GM12878 (cell line): ENCODE measurements around the gene AMDHD2. TPM values are rescaled to one million over a fixed set of nuclear protein-coding genes. Genes with fewer than 3 reads are reported as not detected.
A peak's percentile ranks its signal among the peaks of the same experiment; 100 is the strongest.

Experiments used
- ATAC-seq: fragments of 200-7000 bp; cut with Tn5 transposase; 3 replicates; pipeline ENCODE4 v1.9.1; 2020; ENCODE audit warnings: mild to moderate bottlenecking, moderate library complexity
- BruUV-seq: library from RNA; stranded (reverse); fragments of 400-500 nt; replicated peaks from 2 replicates; lab custom pipeline; 2021; lab: Mats Ljungman, UMichigan
- CTCF ChIA-PET: fragments of 300-600 bp; sonication (Branson Sonifier 250); formaldehyde crosslinking; extraction: SDS; loops from one replicate; lab custom pipeline; 2021; ENCODE audit warnings: inconsistent platforms; lab: Yijun Ruan, JAX
- POLR2A ChIA-PET: fragments of 350-600 bp; formaldehyde crosslinking; extraction: SDS; loops from one replicate; lab custom pipeline; 2021; ENCODE audit warnings: inconsistent platforms; lab: Charles Lee
- RAD21 ChIA-PET: fragments of 300-600 bp; sonication (Branson Sonifier 250); formaldehyde crosslinking; loops from one replicate; lab custom pipeline; 2023; ENCODE audit warnings: antibody characterized with exemption; ENCODE audit not compliant: unreplicated experiment; lab: Charles Lee
- SMC1A ChIA-PET: fragments of 300-600 bp; sonication (Branson Sonifier 250); formaldehyde crosslinking; loops from one replicate; lab custom pipeline; 2023; ENCODE audit not compliant: unreplicated experiment, uncharacterized antibody; lab: Charles Lee
- DNase-seq: peaks from one replicate; pipeline ENCODE4 v3.0.0-alpha.2; 2011; ENCODE audit warnings: low read depth, low spot score
- FAIRE-seq: peaks from 3 replicates; lab custom pipeline; 2011; peaks lifted over from hg19 to GRCh38; lab: Jason Lieb, UNC
- H2AFZ ChIP-seq: 2 replicates; pipeline ENCODE4 v1.6.0; 2011; ENCODE audit warnings: low read depth, low read length, control low read depth; ENCODE audit not compliant: control insufficient read depth
- H3K27ac ChIP-seq: 2 replicates; pipeline ENCODE4 v1.5.1; 2011; ENCODE audit warnings: control low read depth; ENCODE audit not compliant: control insufficient read depth, insufficient read depth
- H3K27me3 ChIP-seq, 2 experiments: replicated peaks in 1 of 2; 2 replicates each; pipeline versions ENCODE4 v1.6.0 to v1.6.1; 2011; ENCODE audit warnings: low read length in 1 of 2; ENCODE audit not compliant: control insufficient read depth in 2 of 2, insufficient read depth in 2 of 2
- H3K36me3 ChIP-seq, 2 experiments: 2 replicates each; pipeline ENCODE4 v1.5.1; 2011; ENCODE audit warnings: low read length in 1 of 2; ENCODE audit not compliant: control insufficient read depth in 2 of 2, insufficient read depth in 2 of 2
- H3K4me1 ChIP-seq: 2 replicates; pipeline ENCODE4 v1.6.1; 2011; ENCODE audit warnings: mild to moderate bottlenecking, low read length, moderate library complexity, mixed read lengths; ENCODE audit not compliant: control insufficient read depth, insufficient read depth
- H3K4me2 ChIP-seq: 2 replicates; pipeline ENCODE4 v1.6.0; 2011; ENCODE audit warnings: control low read depth; ENCODE audit not compliant: control insufficient read depth, insufficient read depth
- H3K4me3 ChIP-seq: fragments of 200-600 bp; sonication (generic); 2 replicates; pipeline ENCODE4 v1.5.1; 2016
- H3K79me2 ChIP-seq: 2 replicates; pipeline ENCODE4 v1.6.0; 2011; ENCODE audit warnings: low read length; ENCODE audit not compliant: control insufficient read depth, insufficient read depth
- H3K9ac ChIP-seq: 2 replicates; pipeline ENCODE4 v1.8.0; 2011; ENCODE audit warnings: low read length, control low read depth, mixed read lengths; ENCODE audit not compliant: control insufficient read depth, insufficient read depth
- H3K9me3 ChIP-seq: replicated peaks from 3 replicates; pipeline ENCODE4 v1.5.1; 2011; ENCODE audit warnings: mild to moderate bottlenecking, low read length; ENCODE audit not compliant: control insufficient read depth, insufficient read depth
- H4K20me1 ChIP-seq: 2 replicates; pipeline ENCODE4 v1.6.0; 2011; ENCODE audit not compliant: control insufficient read depth, insufficient read depth
- GABPA ChIP-seq: IDR thresholded peaks from 2 replicates; pipeline ENCODE4 v1.6.1; 2014; ENCODE audit warnings: antibody characterized with exemption, low read depth, mild to moderate bottlenecking, inconsistent platforms
- IKZF1 ChIP-seq: fragments of 450-650 bp; conservative IDR thresholded peaks from 2 replicates; pipeline ENCODE4 v1.6.1; 2017; ENCODE audit warnings: antibody characterized with exemption, mild to moderate bottlenecking
- POLR2A ChIP-seq: IDR thresholded peaks from 2 replicates; pipeline ENCODE4 v1.6.1; 2011; ENCODE audit warnings: low read depth, mild to moderate bottlenecking, low read length
- POLR2AphosphoS2 ChIP-seq: IDR thresholded peaks from 2 replicates; pipeline ENCODE4 v1.6.1; 2011; ENCODE audit warnings: low read depth, mild to moderate bottlenecking, low read length, improper control_type of control experiment, moderate library complexity
- RFX5 ChIP-seq: IDR thresholded peaks from 2 replicates; pipeline ENCODE4 v1.6.1; 2011; ENCODE audit warnings: low read depth, low read length, improper control_type of control experiment
- WGBS: methylation state at CpG from one replicate; pipeline ENCODE4 v1.1.6; 2016; ENCODE audit warnings: low lambda C conversion rate; ENCODE audit not compliant: insufficient replicate concordance, insufficient coverage; ENCODE audit errors: missing lambda C conversion rate; 5-methylcytosine and 5-hydroxymethylcytosine counted together
- in situ Hi-C: fragments of 300-500 bp; cut with MboI; formaldehyde crosslinking; loops from 9 replicates; pipeline ENCODE4 v1.14.3; 2018; ENCODE audit warnings: mixed read lengths
- intact Hi-C: fragments of 100-400 bp; cut with micrococcal nuclease; formaldehyde crosslinking; loops from one replicate; pipeline ENCODE4 v1.14.2; 2022; ENCODE audit not compliant: unreplicated experiment
- polyA plus RNA-seq, 11 experiments: library from polyadenylated mRNA; depleted of rRNA in 4 of 11; unstranded in 6 of 11; stranded (reverse) in 5 of 11; fragments of >200 nt; fragmentation: Nextera tagmentation in 4 of 11; fragmentation: Illumina TruSeq in 1 of 11; extraction: Ambion mirVana in 4 of 11; extraction: Trizol in 1 of 11; gene quantifications; 1 replicate in 1 of 11; 2 replicates in 10 of 11; pipeline versions ENCODE4 v1.2.1 to v1.2.3, GENCODE V29; 2011 to 2016; ENCODE audit warnings: inconsistent platforms in 2 of 11, missing spikeins in 2 of 11, low read depth in 1 of 11
- total RNA-seq, 4 experiments: library from RNA; depleted of rRNA in 3 of 4; stranded (reverse); fragments of >200 nt in 3 of 4; fragmentation: Illumina TruSeq in 1 of 4; extraction: Trizol in 1 of 4; gene quantifications; 2 replicates each; pipeline versions ENCODE4 v1.2.1 to v1.2.3, GENCODE V29; 2013 to 2021
- TF ChIP-seq, protein P1 (sequence below): IDR thresholded peaks from 2 replicates; pipeline ENCODE4 v1.6.1; 2011; ENCODE audit warnings: borderline replicate concordance, low read depth, mild to moderate bottlenecking, moderate library complexity, mixed read lengths, low read length; ENCODE audit not compliant: insufficient read depth; ENCODE audit errors: extremely low read length
- TF ChIP-seq, protein P2 (sequence below): fragments of 450-650 bp; IDR thresholded peaks from 2 replicates; pipeline ENCODE4 v1.6.1; 2017; ENCODE audit warnings: mild to moderate bottlenecking

Gene AMDHD2
- total and polyA plus RNA-seq, 10 of the 15 experiments (the other 5 are each of a cell fraction or from before 2014, with no cell fraction given), result 0.60 to 41.8 (median 24.3) TPM; not detected in 1

DNA sequence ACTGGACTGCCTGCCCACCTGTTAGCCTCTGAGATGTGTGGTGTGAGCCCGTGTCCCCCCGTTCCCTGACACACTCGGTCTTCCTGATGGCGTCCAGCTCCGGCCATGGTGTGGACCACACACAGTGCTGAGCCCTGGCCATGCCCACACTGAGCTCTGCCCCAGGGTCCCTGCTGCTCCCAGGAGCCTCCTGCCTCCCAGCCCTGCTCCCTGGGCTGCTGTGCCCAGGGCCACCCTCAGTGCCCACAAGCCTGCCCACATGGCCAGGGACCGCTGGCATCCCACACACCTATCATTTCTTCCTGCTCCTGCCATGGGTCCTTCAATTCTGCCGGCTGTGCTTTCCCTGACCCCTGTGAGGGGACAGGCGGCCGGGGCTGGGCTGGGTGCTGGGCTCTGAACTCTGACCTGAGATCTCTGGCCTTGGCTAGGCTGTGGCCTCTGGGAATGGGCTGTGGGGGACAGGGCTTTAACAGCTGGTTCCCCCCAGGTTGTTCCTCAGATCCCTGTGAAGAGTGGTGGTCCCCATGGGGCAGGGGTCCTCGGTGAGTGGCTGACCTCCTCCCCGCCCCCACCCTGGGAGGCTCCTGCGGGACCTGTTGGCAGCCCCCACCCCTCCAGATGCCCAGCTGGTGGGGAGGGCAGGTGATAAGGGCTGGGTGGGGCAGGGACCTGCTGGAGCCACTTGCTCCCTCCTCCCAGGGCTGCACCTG is 7.1 kb downstream of the AMDHD2 start:
- ChIA-PET POLR2A (no interaction called here), RAD21 (no interaction called here), CTCF (no interaction called here), SMC1A (no interaction called here)
- FAIRE-seq (no peak), DNase-seq (no peak), ATAC-seq (no peak)
- Histone ChIP-seq H2AFZ (no peak overlapping the region), H3K9ac (no peak overlapping the region), H3K27me3 (no peaks in the 10 kb centered on the region), H3K4me1 (peaks cover 9% of the 10 kb centered on the region), H3K79me2 (no peaks in the 10 kb centered on the region), H3K27ac (no peak overlapping the region), H3K9me3 (no peaks in the 10 kb centered on the region), H4K20me1 (no peaks in the 10 kb centered on the region), H3K36me3 (peaks cover 9 to 23% of the 10 kb centered on the region in 2 experiments; a peak in 3 of 4 replicates), H3K4me3 (no peak overlapping the region), H3K4me2 (no peak overlapping the region)
- intact Hi-C loops, result no loop called here
- in situ Hi-C loops, result no loop called here
- WGBS, result 93% methylated on average over 10 of the region's 12 CpGs
- TF ChIP-seq GABPA (no peak), POLR2A (peak; percentile 23; the same call in 1 of the 2 replicates), POLR2AphosphoS2 (no peak), IKZF1 (no peak), RFX5 (no peak)
- TF ChIP-seq, protein P1, sequence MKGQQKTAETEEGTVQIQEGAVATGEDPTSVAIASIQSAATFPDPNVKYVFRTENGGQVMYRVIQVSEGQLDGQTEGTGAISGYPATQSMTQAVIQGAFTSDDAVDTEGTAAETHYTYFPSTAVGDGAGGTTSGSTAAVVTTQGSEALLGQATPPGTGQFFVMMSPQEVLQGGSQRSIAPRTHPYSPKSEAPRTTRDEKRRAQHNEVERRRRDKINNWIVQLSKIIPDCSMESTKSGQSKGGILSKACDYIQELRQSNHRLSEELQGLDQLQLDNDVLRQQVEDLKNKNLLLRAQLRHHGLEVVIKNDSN, result no peak
- TF ChIP-seq, protein P2, sequence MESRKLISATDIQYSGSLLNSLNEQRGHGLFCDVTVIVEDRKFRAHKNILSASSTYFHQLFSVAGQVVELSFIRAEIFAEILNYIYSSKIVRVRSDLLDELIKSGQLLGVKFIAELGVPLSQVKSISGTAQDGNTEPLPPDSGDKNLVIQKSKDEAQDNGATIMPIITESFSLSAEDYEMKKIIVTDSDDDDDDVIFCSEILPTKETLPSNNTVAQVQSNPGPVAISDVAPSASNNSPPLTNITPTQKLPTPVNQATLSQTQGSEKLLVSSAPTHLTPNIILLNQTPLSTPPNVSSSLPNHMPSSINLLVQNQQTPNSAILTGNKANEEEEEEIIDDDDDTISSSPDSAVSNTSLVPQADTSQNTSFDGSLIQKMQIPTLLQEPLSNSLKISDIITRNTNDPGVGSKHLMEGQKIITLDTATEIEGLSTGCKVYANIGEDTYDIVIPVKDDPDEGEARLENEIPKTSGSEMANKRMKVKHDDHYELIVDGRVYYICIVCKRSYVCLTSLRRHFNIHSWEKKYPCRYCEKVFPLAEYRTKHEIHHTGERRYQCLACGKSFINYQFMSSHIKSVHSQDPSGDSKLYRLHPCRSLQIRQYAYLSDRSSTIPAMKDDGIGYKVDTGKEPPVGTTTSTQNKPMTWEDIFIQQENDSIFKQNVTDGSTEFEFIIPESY, result no peak
- no TSS peak for BruUV-seq
